HepG2 (cell line): ENCODE data around the gene CTXN1. TPM values are rescaled to one million over a fixed set of nuclear protein-coding genes. Genes with fewer than 3 reads are reported as not detected.
A peak's percentile ranks its signal among the peaks of the same experiment; 100 is the strongest.

ENCODE experiments used
- FOSL1 ChIP-seq: sonication (generic); formaldehyde crosslinking; IDR thresholded peaks from 2 replicates; pipeline ENCODE4 v1.9.0; 2021; ENCODE audit warnings: missing genetic modification reagents, borderline replicate concordance
- HIVEP1 ChIP-seq: sonication (generic); formaldehyde crosslinking; IDR thresholded peaks from 2 replicates; pipeline ENCODE4 v1.4.0; 2020; ENCODE audit warnings: mild to moderate bottlenecking, missing genetic modification reagents
- HMGA1 ChIP-seq: sonication (generic); formaldehyde crosslinking; conservative IDR thresholded peaks from 2 replicates; pipeline ENCODE4 v1.4.0; 2020; ENCODE audit warnings: missing genetic modification reagents
- IKZF1 ChIP-seq: fragments of 450-650 bp; IDR thresholded peaks from 2 replicates; pipeline ENCODE4 v1.7.1; 2016
- RNF2 ChIP-seq: fragments of 450-650 bp; conservative IDR thresholded peaks from 2 replicates; pipeline ENCODE4 v1.6.1; 2016; ENCODE audit warnings: low read depth
- SKI ChIP-seq: fragments of 450-650 bp; IDR thresholded peaks from one replicate; pipeline ENCODE4 v1.6.1; 2018; ENCODE audit warnings: mild to moderate bottlenecking; ENCODE audit not compliant: partially characterized antibody
- SYNCRIP ChIP-seq: fragments of 200-400 bp; formaldehyde crosslinking; IDR thresholded peaks from 2 replicates; pipeline ENCODE4 v1.6.1; 2018; ENCODE audit warnings: mild to moderate bottlenecking, low read depth, low read length; ENCODE audit not compliant: insufficient read depth
- ZBTB20 ChIP-seq: sonication (generic); formaldehyde crosslinking; IDR thresholded peaks from 2 replicates; pipeline ENCODE4 v1.8.1; 2023; ENCODE audit warnings: missing genetic modification reagents, low read depth, mild to moderate bottlenecking, borderline replicate concordance
- ZFP36 ChIP-seq: fragments of 150-350 bp; IDR thresholded peaks from 2 replicates; pipeline ENCODE4 v1.6.1; 2018; ENCODE audit warnings: borderline replicate concordance, low read length, low read depth; ENCODE audit not compliant: partially characterized antibody
- ZNF770 ChIP-seq: sonication (generic); formaldehyde crosslinking; IDR thresholded peaks from 2 replicates; pipeline ENCODE4 v1.5.0; 2020; ENCODE audit warnings: mild to moderate bottlenecking, missing genetic modification reagents
- polyA plus RNA-seq, 8 experiments: library from polyadenylated mRNA; depleted of rRNA in 3 of 8; stranded (reverse) in 7 of 8; unstranded in 1 of 8; fragments of >200 nt; fragmentation: Illumina TruSeq in 4 of 8; extraction: Trizol in 4 of 8; gene quantifications; 2 replicates each; pipeline versions ENCODE4 v1.2.1 to v1.2.3, GENCODE V29; 2011 to 2016; ENCODE audit warnings: low read depth in 4 of 8, missing spikeins in 1 of 8, mixed read lengths in 1 of 8; ENCODE audit not compliant: insufficient read depth in 1 of 8
- total RNA-seq, 5 experiments: library from RNA; depleted of rRNA; stranded (reverse); fragments of >200 nt; fragmentation: Illumina TruSeq; extraction: Trizol; gene quantifications; 2 replicates each; pipeline ENCODE4 v1.2.3, GENCODE V29; 2016; ENCODE audit warnings: low read depth in 1 of 5
- TF ChIP-seq, protein P1 (sequence below): sonication (generic); formaldehyde crosslinking; IDR thresholded peaks from one replicate; pipeline ENCODE4 v1.5.1; 2020; ENCODE audit warnings: mild to moderate bottlenecking, missing genetic modification reagents; ENCODE audit errors: not compliant biosample characterization
- TF ChIP-seq, protein P2 (sequence below), 2 experiments: sonication (generic) in 1 of 2; formaldehyde crosslinking in 1 of 2; IDR thresholded peaks; 2 replicates each; pipeline versions ENCODE4 v1.4.0 to v1.6.1; 2016 to 2020; ENCODE audit warnings: borderline replicate concordance in 1 of 2, low read depth in 1 of 2, mild to moderate bottlenecking in 1 of 2, missing genetic modification reagents in 1 of 2

The CTXN1 gene
- total and polyA plus RNA-seq, 2 of the 13 experiments (the other 11 are each of a cell fraction or from before 2014, with no cell fraction given) = 0.11 TPM; not detected in 1

- TF ChIP-seq, protein P1, sequence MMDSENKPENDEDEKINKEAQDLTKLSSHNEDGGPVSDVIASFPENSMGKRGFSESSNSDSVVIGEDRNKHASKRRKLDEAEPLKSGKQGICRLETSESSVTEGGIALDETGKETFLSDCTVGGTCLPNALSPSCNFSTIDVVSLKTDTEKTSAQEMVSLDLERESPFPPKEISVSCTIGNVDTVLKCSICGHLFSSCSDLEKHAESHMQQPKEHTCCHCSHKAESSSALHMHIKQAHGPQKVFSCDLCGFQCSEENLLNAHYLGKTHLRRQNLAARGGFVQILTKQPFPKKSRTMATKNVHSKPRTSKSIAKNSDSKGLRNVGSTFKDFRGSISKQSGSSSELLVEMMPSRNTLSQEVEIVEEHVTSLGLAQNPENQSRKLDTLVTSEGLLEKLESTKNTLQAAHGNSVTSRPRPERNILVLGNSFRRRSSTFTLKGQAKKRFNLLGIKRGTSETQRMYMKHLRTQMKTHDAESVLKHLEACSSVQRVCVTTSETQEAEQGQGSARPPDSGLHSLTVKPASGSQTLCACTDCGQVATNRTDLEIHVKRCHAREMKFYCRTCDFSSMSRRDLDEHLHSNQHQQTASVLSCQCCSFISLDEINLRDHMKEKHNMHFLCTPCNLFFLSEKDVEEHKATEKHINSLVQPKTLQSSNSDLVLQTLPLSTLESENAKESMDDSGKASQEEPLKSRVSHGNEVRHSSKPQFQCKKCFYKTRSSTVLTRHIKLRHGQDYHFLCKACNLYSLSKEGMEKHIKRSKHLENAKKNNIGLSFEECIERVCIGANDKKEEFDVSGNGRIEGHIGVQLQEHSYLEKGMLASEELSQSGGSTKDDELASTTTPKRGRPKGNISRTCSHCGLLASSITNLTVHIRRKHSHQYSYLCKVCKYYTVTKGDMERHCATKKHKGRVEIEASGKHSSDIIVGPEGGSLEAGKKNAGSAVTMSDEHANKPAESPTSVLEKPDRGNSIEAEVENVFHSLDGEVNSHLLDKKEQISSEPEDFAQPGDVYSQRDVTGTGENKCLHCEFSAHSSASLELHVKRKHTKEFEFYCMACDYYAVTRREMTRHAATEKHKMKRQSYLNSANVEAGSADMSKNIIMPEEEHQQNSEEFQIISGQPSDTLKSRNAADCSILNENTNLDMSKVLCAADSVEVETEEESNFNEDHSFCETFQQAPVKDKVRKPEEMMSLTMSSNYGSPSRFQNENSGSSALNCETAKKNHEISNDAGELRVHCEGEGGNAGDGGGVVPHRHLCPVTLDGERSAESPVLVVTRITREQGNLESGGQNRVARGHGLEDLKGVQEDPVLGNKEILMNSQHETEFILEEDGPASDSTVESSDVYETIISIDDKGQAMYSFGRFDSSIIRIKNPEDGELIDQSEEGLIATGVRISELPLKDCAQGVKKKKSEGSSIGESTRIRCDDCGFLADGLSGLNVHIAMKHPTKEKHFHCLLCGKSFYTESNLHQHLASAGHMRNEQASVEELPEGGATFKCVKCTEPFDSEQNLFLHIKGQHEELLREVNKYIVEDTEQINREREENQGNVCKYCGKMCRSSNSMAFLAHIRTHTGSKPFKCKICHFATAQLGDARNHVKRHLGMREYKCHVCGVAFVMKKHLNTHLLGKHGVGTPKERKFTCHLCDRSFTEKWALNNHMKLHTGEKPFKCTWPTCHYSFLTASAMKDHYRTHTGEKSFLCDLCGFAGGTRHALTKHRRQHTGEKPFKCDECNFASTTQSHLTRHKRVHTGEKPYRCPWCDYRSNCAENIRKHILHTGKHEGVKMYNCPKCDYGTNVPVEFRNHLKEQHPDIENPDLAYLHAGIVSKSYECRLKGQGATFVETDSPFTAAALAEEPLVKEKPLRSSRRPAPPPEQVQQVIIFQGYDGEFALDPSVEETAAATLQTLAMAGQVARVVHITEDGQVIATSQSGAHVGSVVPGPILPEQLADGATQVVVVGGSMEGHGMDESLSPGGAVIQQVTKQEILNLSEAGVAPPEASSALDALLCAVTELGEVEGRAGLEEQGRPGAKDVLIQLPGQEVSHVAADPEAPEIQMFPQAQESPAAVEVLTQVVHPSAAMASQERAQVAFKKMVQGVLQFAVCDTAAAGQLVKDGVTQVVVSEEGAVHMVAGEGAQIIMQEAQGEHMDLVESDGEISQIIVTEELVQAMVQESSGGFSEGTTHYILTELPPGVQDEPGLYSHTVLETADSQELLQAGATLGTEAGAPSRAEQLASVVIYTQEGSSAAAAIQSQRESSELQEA (CRISPR knock-in tag) = no peak
- TF ChIP-seq FOSL1 (CRISPR knock-in tag) (no peak; the same call in 1 of the 2 replicates), HIVEP1 (CRISPR knock-in tag) (no peak), ZBTB20 (no peak), RNF2 (no peak; the same call in 1 of the 2 replicates), SYNCRIP (no peak), HMGA1 (no peak), ZFP36 (no peak), SKI (peak; percentile 27), IKZF1 (no peak), ZNF770 (CRISPR knock-in tag) (peak; percentile 56; the same call in 1 of the 2 replicates)
- TF ChIP-seq, protein P2, sequence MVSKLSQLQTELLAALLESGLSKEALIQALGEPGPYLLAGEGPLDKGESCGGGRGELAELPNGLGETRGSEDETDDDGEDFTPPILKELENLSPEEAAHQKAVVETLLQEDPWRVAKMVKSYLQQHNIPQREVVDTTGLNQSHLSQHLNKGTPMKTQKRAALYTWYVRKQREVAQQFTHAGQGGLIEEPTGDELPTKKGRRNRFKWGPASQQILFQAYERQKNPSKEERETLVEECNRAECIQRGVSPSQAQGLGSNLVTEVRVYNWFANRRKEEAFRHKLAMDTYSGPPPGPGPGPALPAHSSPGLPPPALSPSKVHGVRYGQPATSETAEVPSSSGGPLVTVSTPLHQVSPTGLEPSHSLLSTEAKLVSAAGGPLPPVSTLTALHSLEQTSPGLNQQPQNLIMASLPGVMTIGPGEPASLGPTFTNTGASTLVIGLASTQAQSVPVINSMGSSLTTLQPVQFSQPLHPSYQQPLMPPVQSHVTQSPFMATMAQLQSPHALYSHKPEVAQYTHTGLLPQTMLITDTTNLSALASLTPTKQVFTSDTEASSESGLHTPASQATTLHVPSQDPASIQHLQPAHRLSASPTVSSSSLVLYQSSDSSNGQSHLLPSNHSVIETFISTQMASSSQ (IDR thresholded peaks at IDR 0.05; ENCODE audit: low read depth) = no peak
- TF ChIP-seq, protein P2 (CRISPR knock-in tag; IDR thresholded peaks at IDR 0.05; ENCODE audit: borderline replicate concordance) = peak; percentile 49; the same call in 1 of the 2 replicates
These were observed 6.1 kb downstream of the CTXN1 start, which contains the start of gene SNAPC2 (continued) for GRCh38 chr19:7919610-7920518.
